PC-9 (cell line): ENCODE measurements around the gene WNT1.

ENCODE experiments used
- CTCF ChIP-seq: fragments of 200-600 bp; sonication (generic); conservative IDR thresholded peaks from 2 replicates; pipeline ENCODE4 v1.6.1; 2017; ENCODE audit warnings: mixed run types, antibody characterized with exemption, mild to moderate bottlenecking, moderate library complexity
- EZH2 ChIP-seq: fragments of 200-600 bp; sonication (generic); IDR thresholded peaks from 2 replicates; pipeline ENCODE4 v1.8.0; 2017; ENCODE audit warnings: antibody characterized with exemption, low read depth

DNA sequence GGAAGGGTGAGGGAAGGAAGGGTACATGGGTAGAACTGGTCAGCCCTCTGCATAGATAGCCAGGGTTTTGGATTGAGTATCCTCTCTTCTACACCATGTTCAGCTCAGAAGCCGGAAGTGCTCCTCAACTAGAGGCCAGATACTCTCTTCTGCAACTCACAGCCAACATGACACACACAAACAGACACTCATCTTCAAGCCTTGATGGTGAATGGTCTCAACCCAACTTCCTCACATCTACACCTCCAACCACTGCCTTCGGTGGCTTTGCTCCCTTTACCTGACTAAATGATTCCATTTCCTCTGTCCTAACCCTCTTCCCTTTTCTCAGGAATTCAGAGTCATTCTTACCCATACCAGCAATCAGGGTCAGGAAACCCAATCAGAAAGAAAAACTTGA, 45.2 kb upstream of the WNT1 start:
- TF ChIP-seq EZH2 (no peak), CTCF (no peak)
